HFFc6 (cell line): ENCODE measurements around the gene ALDH1L1. TPM values are rescaled to one million over a fixed set of nuclear protein-coding genes. Genes with fewer than 3 reads are reported as not detected.

ENCODE experiments used
- DNase-seq: peaks from one replicate; pipeline ENCODE4 v3.0.0-alpha.2; 2018
- H3K27ac Mint-ChIP-seq: 2 replicates; pipeline ENCODE4 v1.8.0; 2020; ENCODE audit warnings: mild to moderate bottlenecking, mixed read lengths
- H3K27me3 Mint-ChIP-seq: 2 replicates; pipeline ENCODE4 v1.8.0; 2021; ENCODE audit warnings: mild to moderate bottlenecking, moderate library complexity, mixed read lengths; ENCODE audit not compliant: insufficient read depth
- H3K36me3 Mint-ChIP-seq: 2 replicates; pipeline ENCODE4 v1.8.0; 2021; ENCODE audit warnings: low read depth, mixed read lengths
- H3K4me1 Mint-ChIP-seq: 2 replicates; pipeline ENCODE4 v1.8.0; 2020; ENCODE audit warnings: low read depth, mixed read lengths
- H3K4me3 Mint-ChIP-seq: 2 replicates; pipeline ENCODE4 v1.8.0; 2020; ENCODE audit warnings: mild to moderate bottlenecking, moderate library complexity, mixed read lengths
- H3K9me3 Mint-ChIP-seq: 2 replicates; pipeline ENCODE4 v1.8.0; 2020; ENCODE audit warnings: mild to moderate bottlenecking, mixed read lengths
- CTCF ChIP-seq: fragments of 200-600 bp; sonication (generic); IDR thresholded peaks from 2 replicates; pipeline ENCODE4 v1.5.0; 2021; ENCODE audit warnings: antibody characterized with exemption, mild to moderate bottlenecking
- total RNA-seq, 6 experiments: library from RNA; stranded (reverse); fragmentation: NEBNext Ultra II Directional; extraction: Animal tissue kit (Norgen Biotek cat#: 25700); gene quantifications; 2 replicates in 1 of 6; 3 replicates in 5 of 6; pipeline ENCODE4 v1.2.3, GENCODE V29; 2021

Gene ALDH1L1
- total RNA-seq, 6 experiments from 2014 or later = 0.05 TPM; not detected in 5

GRCh38 chr3:126112531-126113237 is 67.7 kb downstream of the ALDH1L1 start:
- no peak overlapping the region for H3K4me3 Mint-ChIP-seq

DNA sequence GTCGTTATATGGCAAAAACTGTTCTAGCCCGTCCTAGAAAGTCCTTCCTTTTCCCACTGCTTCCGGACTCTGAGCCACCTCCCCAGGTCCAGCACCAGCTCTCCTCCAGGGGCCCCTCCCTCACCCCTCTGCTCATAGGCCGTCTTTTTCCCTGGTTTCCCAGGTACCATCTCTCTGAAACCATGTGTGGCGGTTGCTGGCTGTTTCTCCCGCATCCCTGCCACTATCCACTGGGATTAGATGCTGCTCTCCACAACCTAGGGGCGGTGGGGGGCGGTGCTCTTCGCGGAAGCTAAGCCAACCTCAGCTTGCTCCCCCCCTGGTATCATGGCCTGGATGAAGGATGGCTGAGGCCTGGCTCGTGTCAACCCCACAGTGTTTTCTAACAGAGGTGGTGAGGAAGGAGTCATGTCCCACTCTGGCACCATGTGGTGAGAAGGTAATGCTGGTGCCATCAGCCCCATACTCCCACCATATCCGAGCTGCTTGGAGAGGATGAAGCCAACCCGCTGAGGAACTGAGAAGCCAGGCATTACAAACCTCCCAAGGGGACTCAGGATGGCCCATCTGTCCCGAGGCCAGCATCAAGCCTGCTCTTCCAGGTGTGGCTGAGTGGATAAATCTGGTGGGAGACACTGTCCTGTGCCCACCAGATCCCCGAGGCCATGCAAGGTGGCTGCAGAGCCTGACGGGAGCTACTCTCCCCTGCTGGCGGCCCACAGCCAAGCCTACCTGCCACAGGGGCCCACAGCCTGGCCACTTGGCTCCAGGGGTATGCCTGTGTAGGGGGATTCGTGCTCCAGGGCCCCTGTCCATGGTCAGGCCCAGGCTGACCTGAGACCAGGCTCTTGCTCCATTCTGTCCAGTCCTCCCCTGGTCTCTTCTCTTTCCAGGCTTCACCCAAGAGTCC is 68.6 kb downstream of the ALDH1L1 start:
- no peaks in the 10 kb centered on the region for H3K36me3 Mint-ChIP-seq
- peaks cover 25% of the 10 kb centered on the region for H3K27me3 Mint-ChIP-seq
- no peak overlapping the region for H3K4me3 Mint-ChIP-seq
- no peak for DNase-seq
- no peak overlapping the region for H3K27ac Mint-ChIP-seq
- no peak for TF ChIP-seq CTCF
- H3K4me1 Mint-ChIP-seq = no peaks in the 10 kb centered on the region
- no peaks in the 10 kb centered on the region for H3K9me3 Mint-ChIP-seq

More at GRCh38 chr3:126112531-126113237, 67.7 kb downstream of the ALDH1L1 start:
- Mint-ChIP-seq H3K36me3 (no peaks in the 10 kb centered on the region), H3K27ac (no peak overlapping the region), H3K27me3 (peaks cover 29% of the 10 kb centered on the region), H3K4me1 (no peaks in the 10 kb centered on the region), H3K9me3 (no peaks in the 10 kb centered on the region)
- TF ChIP-seq CTCF = no peak
- no peak for DNase-seq

DNA sequence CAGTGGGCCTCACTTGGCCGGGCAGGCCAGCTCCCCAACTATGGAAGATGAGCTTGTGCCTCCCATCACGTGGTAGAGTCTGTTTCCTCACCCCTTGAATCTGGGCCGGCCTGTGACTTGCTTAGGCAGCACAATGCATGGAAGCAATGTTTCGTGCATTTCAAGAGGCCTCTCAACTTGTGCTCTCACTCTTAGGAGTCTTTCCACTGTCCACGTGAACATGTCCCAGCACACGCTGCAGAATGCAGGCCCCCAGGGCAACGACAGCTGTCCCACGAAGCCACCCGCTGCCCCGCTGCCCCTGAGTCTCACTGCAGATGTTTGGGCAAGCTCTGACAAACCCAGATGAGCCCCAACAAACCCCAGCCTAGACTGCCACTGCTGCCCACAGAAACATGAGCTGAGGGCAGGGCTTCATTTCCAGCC is 69.2 kb downstream of the ALDH1L1 start:
- Mint-ChIP-seq H3K27me3 (peaks cover 20% of the 10 kb centered on the region), H3K36me3 (no peaks in the 10 kb centered on the region), H3K9me3 (no peaks in the 10 kb centered on the region), H3K27ac (no peak overlapping the region), H3K4me3 (no peak overlapping the region), H3K4me1 (no peaks in the 10 kb centered on the region)
- TF ChIP-seq CTCF = no peak
- DNase-seq = no peak

DNA sequence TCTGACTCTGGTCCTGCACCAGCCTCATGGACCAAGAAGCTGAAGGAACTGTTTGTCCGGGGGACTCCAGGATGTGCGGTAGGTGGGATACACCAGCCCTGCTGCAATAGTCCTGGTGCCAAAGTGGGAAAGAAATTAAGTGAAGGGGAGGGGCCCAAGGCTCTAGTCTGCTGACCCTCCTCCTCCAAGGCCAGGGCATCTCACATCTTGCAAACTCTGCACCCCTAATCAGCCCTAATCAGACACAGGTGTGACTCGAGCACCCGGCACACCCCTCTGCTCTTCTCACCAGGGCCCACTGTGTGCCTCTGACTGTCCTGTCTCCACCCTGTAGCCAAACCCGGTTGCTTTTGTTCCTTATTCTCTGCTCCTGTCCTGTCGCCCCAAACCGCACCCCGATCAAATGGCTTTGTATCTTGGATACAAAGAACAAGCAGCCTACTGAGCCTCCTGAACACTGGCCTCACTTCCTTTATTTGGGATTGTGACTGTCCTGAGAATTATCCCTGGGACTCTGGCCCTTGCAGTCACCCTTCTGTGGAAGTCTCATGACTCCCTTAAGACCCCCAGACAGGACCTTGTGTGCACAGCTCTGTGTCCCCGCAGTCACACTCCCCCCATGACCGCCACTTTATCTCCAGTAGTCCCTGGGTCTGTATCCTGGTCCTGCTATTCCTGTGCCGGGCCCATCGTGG is 69.8 kb downstream of the ALDH1L1 start:
- H3K4me1 Mint-ChIP-seq = no peaks in the 10 kb centered on the region
- DNase-seq = no peak
- no peak overlapping the region for H3K4me3 Mint-ChIP-seq
- H3K36me3 Mint-ChIP-seq = no peaks in the 10 kb centered on the region
- TF ChIP-seq CTCF = no peak
- H3K27me3 Mint-ChIP-seq = peaks cover 23% of the 10 kb centered on the region
- no peak overlapping the region for H3K27ac Mint-ChIP-seq
- H3K9me3 Mint-ChIP-seq = no peaks in the 10 kb centered on the region

GRCh38 chr3:126109880-126110235 is 70.5 kb downstream of the ALDH1L1 start:
- no peak for TF ChIP-seq CTCF
- peaks cover 26% of the 10 kb centered on the region for H3K27me3 Mint-ChIP-seq
- no peak for DNase-seq
- H3K4me1 Mint-ChIP-seq = no peaks in the 10 kb centered on the region
- H3K4me3 Mint-ChIP-seq = no peak overlapping the region
- H3K36me3 Mint-ChIP-seq = no peaks in the 10 kb centered on the region
- no peak overlapping the region for H3K27ac Mint-ChIP-seq
- no peaks in the 10 kb centered on the region for H3K9me3 Mint-ChIP-seq
